ENCODE data around the gene SLC25A25. TPM values are rescaled to one million over a fixed set of nuclear protein-coding genes. Genes with fewer than 3 reads are reported as not detected.
A peak's percentile ranks its signal among the peaks of the same experiment; 100 is the strongest.

Gene SLC25A25
- total and polyA plus RNA-seq, 9 of the 15 experiments (the other 6 are each of a cell fraction or from before 2014, with no cell fraction given) = 0.07 to 35.9 (median 23.2) TPM

DNA sequence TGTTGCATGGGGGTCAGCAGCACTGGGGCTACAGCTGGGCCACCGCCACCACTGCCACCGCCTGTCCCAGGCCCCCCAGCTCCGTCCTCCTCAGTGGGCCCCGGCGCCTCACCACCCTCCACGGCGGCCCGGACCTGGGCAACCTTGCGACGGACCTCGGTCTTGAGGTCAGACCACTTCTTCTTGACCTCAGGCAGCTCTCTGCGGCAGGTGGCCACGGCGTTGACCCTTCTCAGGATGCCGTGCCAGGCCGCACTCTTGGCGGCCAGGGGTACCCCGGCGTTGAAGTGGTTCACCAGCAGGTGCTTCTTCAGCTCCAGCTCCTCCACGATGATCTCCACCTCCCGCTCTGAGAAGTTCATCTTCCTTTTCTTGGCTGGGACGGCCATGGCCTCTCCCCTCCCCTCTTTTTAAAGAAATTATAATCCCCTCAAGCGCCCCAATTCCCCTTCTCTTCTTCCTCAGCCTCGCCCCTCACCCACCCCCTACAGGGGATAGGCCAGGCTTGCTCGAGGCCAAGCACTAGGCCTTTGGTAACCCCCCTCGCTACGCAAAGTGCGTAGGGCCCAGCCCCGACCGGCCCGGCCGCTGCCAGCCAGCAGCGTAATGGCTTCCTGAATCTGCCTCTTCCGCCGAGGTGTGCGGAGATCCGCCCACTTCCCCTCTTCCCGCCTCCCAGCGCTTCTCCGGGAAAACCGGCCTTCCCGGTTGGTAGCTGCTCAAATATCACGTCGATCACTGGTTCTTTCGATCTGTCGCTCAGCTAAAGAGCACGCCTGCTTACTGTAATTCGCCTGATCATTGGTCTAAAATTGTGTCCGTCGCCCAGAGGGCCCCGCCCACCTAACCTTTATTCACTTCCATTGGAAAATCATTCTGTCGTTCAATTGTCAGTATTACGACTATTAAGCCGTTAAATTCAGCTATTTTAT is 1.1 kb upstream of the SLC25A25 start, which contains the start of gene NAIF1 (continued):
- TF ChIP-seq MTA3 (IDR thresholded peaks at IDR 0.05; ENCODE audit: borderline replicate concordance) (peak; percentile 28; the same call in 1 of the 2 replicates), BRF1 (IDR thresholded peaks at IDR 0.05; ENCODE audit: borderline replicate concordance, extremely low read depth, insufficient read length) (no peak), DNMT1 (IDR thresholded peaks at IDR 0.05) (no peak), CEBPG (CRISPR knock-in tag; IDR thresholded peaks at IDR 0.05) (peak; percentile 40; the same call in 1 of the 2 replicates), CEBPG (tag; conservative IDR thresholded peaks at IDR 0.05 in 1 of 2, IDR thresholded peaks at IDR 0.05 in 1 of 2) (no peak), HDAC1 (IDR thresholded peaks at IDR 0.05) (no peak), PURB (CRISPR knock-in tag; IDR thresholded peaks at IDR 0.05; ENCODE audit: low read depth) (no peak), FOXM1 (IDR thresholded peaks at IDR 0.05; ENCODE audit: low read depth) (peak; percentile 70; the same call in 1 of the 2 replicates), FOXM1 (CRISPR knock-in tag; IDR thresholded peaks at IDR 0.05; ENCODE audit: low read depth) (no peak), PYGO2 (tag; IDR thresholded peaks at IDR 0.05) (no peak), ZBTB1 (CRISPR knock-in tag; IDR thresholded peaks at IDR 0.05; ENCODE audit: borderline replicate concordance, low read depth) (no peak), PML (IDR thresholded peaks at IDR 0.05; ENCODE audit: low read length) (no peak), GTF2E2 (tag; IDR thresholded peaks at IDR 0.05) (no peak)
- TF ChIP-seq, protein P1, sequence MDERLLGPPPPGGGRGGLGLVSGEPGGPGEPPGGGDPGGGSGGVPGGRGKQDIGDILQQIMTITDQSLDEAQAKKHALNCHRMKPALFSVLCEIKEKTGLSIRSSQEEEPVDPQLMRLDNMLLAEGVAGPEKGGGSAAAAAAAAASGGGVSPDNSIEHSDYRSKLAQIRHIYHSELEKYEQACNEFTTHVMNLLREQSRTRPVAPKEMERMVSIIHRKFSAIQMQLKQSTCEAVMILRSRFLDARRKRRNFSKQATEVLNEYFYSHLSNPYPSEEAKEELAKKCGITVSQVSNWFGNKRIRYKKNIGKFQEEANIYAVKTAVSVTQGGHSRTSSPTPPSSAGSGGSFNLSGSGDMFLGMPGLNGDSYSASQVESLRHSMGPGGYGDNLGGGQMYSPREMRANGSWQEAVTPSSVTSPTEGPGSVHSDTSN (CRISPR knock-in tag; IDR thresholded peaks at IDR 0.05; ENCODE audit: low read depth) = peak; percentile 97
- TF ChIP-seq, protein P1 (tag; conservative IDR thresholded peaks at IDR 0.05; ENCODE audit: low read depth) = peak; percentile 100
- TF ChIP-seq, protein P2, sequence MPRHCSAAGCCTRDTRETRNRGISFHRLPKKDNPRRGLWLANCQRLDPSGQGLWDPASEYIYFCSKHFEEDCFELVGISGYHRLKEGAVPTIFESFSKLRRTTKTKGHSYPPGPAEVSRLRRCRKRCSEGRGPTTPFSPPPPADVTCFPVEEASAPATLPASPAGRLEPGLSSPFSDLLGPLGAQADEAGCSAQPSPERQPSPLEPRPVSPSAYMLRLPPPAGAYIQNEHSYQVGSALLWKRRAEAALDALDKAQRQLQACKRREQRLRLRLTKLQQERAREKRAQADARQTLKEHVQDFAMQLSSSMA (CRISPR knock-in tag; IDR thresholded peaks at IDR 0.05) = 0 out of 2 replicates have a peak, but pooled peaks have one; percentile 26
- TF ChIP-seq, protein P3, sequence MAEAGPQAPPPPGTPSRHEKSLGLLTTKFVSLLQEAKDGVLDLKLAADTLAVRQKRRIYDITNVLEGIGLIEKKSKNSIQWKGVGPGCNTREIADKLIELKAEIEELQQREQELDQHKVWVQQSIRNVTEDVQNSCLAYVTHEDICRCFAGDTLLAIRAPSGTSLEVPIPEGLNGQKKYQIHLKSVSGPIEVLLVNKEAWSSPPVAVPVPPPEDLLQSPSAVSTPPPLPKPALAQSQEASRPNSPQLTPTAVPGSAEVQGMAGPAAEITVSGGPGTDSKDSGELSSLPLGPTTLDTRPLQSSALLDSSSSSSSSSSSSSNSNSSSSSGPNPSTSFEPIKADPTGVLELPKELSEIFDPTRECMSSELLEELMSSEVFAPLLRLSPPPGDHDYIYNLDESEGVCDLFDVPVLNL (CRISPR knock-in tag; IDR thresholded peaks at IDR 0.05; ENCODE audit: low read depth) = no peak
